ENCODE measurements around the gene ALDH7A1.

The ALDH7A1 gene

DNA sequence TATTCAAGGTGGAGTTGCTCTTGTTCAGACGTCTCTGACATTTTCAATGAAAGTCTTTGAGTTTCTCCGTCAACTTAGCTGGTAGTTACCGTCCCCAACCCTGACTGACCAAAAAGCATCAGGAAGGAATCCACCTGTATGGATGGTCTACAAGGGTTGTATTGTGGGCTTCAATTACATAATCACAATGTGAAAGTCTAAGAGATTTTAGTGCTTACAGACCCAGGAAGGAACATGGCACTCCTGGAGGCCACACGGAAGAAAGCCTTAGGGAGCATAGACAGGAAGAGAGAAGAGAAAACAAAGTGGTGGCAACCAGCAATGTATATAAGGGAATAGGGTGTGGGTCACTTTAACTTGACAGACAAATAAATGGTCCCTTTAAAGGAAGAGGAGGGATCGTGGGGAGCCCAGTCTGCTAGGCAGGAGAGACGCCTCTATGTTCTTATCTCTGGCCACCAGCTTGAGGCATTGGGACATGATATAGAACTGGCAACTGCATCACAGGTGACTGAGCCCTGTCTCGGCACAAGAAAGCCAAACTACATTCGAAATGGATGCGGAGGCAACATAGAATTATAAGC lies 80.4 kb downstream of the ALDH7A1 start:
- no peak overlapping the region for H3K4me3 ChIP-seq (ENCODE audit: low read length)
- H3K9me3 ChIP-seq (ENCODE audit: control insufficient read depth, low read depth, low read length): no peaks in the 10 kb centered on the region
- no peaks in the 10 kb centered on the region for H3K27me3 ChIP-seq (ENCODE audit: control insufficient read depth, insufficient read depth, low read length)

DNA sequence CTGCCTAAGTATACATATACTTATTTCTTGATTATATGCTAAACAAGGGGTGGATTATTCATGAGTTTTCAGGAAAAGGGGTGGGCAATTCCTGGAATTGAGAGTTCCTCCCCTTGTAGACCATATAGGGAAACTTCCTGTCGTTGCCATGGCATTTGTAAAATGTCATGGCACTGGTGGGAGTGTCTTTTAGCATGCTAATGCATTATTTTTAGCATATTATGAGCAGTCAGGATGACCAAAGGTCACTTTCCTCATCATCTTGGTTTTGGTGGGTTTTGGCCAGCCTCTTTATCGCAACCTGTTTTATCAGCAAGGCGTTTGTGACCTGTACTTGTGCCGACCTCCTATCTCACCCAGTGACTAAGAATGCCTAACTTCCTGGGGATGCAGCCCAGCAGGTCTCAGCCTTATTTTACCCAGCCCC lies 80.9 kb downstream of the ALDH7A1 start:
- no peaks in the 10 kb centered on the region for H3K36me3 ChIP-seq (ENCODE audit: control insufficient read depth, low read depth, low read length)
- H3K9me3 ChIP-seq (ENCODE audit: control insufficient read depth, low read depth, low read length): no peaks in the 10 kb centered on the region
- no peak overlapping the region for H3K27ac ChIP-seq (ENCODE audit: low read length)
- no peak overlapping the region for H3K9ac ChIP-seq (ENCODE audit: low read length)
- no peak overlapping the region for H3K4me3 ChIP-seq (ENCODE audit: low read length)
- no peaks in the 10 kb centered on the region for H3K27me3 ChIP-seq (ENCODE audit: control insufficient read depth, insufficient read depth, low read length)
- no peaks in the 10 kb centered on the region for H3K4me1 ChIP-seq (ENCODE audit: control insufficient read depth, low read depth, low read length)

More for the DNA sequence above, 80.4 kb downstream of the ALDH7A1 start:
- H3K36me3 ChIP-seq (ENCODE audit: control insufficient read depth, low read depth, low read length): no peaks in the 10 kb centered on the region
- H3K9ac ChIP-seq (ENCODE audit: low read length): no peak overlapping the region
- no peak overlapping the region for H3K27ac ChIP-seq (ENCODE audit: low read length)
- H3K4me1 ChIP-seq (ENCODE audit: control insufficient read depth, low read depth, low read length): no peaks in the 10 kb centered on the region

DNA sequence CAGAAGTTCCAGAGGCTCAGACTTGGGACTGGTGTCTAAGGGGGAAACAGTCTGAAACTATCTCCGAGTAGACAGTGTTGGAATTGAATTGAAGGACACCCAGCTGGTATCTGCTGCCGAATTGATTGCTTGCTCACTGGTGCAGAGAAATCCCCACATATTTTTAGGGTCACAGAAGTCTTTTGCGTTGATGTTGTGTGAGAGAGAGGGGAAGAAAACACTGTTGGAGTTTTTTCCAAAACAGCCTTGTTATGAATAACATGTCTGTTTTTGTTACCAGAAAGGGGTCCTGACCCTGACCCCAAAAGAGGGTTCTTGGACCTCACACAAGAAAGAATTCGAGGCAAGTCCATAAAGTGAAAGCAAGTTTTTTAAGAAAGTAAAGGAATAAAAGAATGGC lies 81.3 kb downstream of the ALDH7A1 start:
- Histone ChIP-seq H3K36me3 (ENCODE audit: control insufficient read depth, low read depth, low read length) (no peaks in the 10 kb centered on the region), H3K4me3 (ENCODE audit: low read length) (no peak overlapping the region), H3K9ac (ENCODE audit: low read length) (no peak overlapping the region), H3K9me3 (ENCODE audit: control insufficient read depth, low read depth, low read length) (no peaks in the 10 kb centered on the region), H3K27me3 (ENCODE audit: control insufficient read depth, insufficient read depth, low read length) (no peaks in the 10 kb centered on the region), H3K4me1 (ENCODE audit: control insufficient read depth, low read depth, low read length) (no peaks in the 10 kb centered on the region), H3K27ac (ENCODE audit: low read length) (no peak overlapping the region)

DNA sequence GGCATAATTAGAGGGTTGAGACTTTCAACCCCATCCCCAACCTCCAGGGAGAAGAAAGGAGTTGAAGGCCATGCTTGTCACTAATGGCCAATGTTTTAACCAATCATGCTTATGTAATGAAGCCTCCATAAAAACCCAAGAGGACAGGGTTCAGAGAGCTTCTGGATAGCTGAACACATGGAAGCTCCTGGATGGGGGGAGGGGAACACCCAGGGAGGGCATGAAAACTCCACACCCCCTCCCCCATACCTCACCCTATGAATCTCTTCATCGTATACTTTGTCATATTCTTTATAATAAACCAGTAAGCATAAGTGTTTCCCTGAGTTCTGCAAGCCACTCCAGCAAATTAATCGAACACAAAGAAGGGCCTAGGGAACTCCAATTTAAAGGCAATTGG lies 81.7 kb downstream of the ALDH7A1 start:
- H3K36me3 ChIP-seq (ENCODE audit: control insufficient read depth, low read depth, low read length): no peaks in the 10 kb centered on the region
- no peaks in the 10 kb centered on the region for H3K4me1 ChIP-seq (ENCODE audit: control insufficient read depth, low read depth, low read length)
- H3K4me3 ChIP-seq (ENCODE audit: low read length): no peak overlapping the region
- no peaks in the 10 kb centered on the region for H3K27me3 ChIP-seq (ENCODE audit: control insufficient read depth, insufficient read depth, low read length)
- no peak overlapping the region for H3K9ac ChIP-seq (ENCODE audit: low read length)
- H3K9me3 ChIP-seq (ENCODE audit: control insufficient read depth, low read depth, low read length): no peaks in the 10 kb centered on the region
- H3K27ac ChIP-seq (ENCODE audit: low read length): no peak overlapping the region

DNA sequence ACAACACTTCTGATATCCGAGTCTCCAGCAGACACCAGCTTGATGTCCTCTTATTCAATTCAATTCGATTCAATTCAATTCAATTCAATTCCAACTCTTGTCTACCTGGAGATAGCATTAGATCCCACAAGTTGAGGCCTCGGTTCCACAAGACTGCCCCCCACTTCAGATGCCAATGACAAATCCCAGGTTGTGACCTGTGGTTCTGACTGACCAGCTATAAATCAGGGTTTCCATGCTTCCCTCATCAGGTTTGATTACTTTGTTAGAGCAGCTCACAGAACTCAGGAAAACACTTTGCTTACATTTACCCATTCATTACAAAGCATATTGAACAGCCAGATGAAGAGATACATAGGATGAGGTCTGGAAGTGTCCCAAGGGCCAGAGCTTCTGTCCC lies 82.6 kb downstream of the ALDH7A1 start:
- H3K36me3 ChIP-seq (ENCODE audit: control insufficient read depth, low read depth, low read length): no peaks in the 10 kb centered on the region
- no peak overlapping the region for H3K4me3 ChIP-seq (ENCODE audit: low read length)
- no peaks in the 10 kb centered on the region for H3K4me1 ChIP-seq (ENCODE audit: control insufficient read depth, low read depth, low read length)
- H3K9ac ChIP-seq (ENCODE audit: low read length): no peak overlapping the region
- no peaks in the 10 kb centered on the region for H3K27me3 ChIP-seq (ENCODE audit: control insufficient read depth, insufficient read depth, low read length)
- no peaks in the 10 kb centered on the region for H3K9me3 ChIP-seq (ENCODE audit: control insufficient read depth, low read depth, low read length)
- H3K27ac ChIP-seq (ENCODE audit: low read length): no peak overlapping the region

DNA sequence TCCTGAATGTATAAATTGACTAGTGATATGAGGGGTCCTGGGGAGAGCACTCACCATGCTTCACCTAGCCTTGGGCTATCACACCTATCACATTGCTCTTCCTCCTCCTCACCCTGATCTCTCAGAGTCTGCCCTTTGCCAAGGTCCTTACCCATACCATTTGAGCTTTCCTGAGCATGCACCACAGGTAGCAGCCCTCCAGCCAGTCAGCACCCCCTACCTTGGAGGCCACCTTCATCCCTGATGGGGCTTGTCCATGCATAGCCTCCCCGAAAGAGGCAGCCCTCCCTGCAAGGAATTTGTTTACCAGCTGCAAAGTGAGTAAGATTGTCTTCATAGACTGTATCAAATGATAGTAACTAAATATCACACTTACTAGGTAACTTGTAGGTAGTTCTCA lies 83.1 kb downstream of the ALDH7A1 start:
- Histone ChIP-seq H3K27ac (ENCODE audit: low read length) (no peak overlapping the region), H3K4me1 (ENCODE audit: control insufficient read depth, low read depth, low read length) (no peaks in the 10 kb centered on the region), H3K27me3 (ENCODE audit: control insufficient read depth, insufficient read depth, low read length) (no peaks in the 10 kb centered on the region), H3K4me3 (ENCODE audit: low read length) (no peak overlapping the region), H3K9me3 (ENCODE audit: control insufficient read depth, low read depth, low read length) (no peaks in the 10 kb centered on the region), H3K36me3 (ENCODE audit: control insufficient read depth, low read depth, low read length) (no peaks in the 10 kb centered on the region), H3K9ac (ENCODE audit: low read length) (no peak overlapping the region)

DNA sequence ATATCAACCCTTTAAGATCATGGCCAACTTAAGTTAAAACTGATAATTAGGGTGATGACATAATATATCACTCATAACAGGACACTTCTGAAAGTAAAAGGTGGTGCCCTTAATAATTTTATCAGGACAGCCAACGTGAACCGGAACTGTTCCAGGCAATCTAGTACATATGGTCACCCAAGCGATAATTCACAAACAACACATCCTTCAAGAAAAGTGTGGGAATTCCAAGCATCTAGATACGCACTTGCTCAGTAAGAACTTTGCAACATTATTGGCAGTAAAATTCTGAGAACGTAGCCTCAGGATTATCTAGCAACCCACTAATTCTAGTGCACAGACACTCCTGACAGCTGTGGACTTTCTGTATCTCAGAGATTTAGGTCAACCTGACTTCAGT lies 85.7 kb downstream of the ALDH7A1 start:
- H3K36me3 ChIP-seq (ENCODE audit: control insufficient read depth, low read depth, low read length): no peaks in the 10 kb centered on the region
- no peaks in the 10 kb centered on the region for H3K9me3 ChIP-seq (ENCODE audit: control insufficient read depth, low read depth, low read length)
- no peak overlapping the region for H3K27ac ChIP-seq (ENCODE audit: low read length)
- H3K9ac ChIP-seq (ENCODE audit: low read length): no peak overlapping the region
- no peak overlapping the region for H3K4me3 ChIP-seq (ENCODE audit: low read length)
- H3K27me3 ChIP-seq (ENCODE audit: control insufficient read depth, insufficient read depth, low read length): no peaks in the 10 kb centered on the region
- H3K4me1 ChIP-seq (ENCODE audit: control insufficient read depth, low read depth, low read length): no peaks in the 10 kb centered on the region

DNA sequence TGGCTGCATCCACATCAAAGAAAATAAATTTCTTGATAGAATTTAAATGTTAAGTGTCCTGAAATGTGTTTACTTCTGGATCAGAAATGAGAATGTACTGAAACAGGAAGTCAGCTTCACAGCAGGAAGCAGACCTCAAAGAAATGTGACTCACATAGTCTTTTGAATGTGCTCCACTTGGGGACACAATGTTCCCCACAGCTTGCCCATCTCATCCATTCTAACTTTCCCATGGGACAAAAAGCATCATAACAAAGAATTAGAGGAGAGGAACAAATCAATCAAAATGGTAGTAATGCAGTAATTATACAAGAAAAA lies 86.1 kb downstream of the ALDH7A1 start:
- Histone ChIP-seq H3K4me3 (ENCODE audit: low read length) (no peak overlapping the region), H3K4me1 (ENCODE audit: control insufficient read depth, low read depth, low read length) (no peaks in the 10 kb centered on the region), H3K36me3 (ENCODE audit: control insufficient read depth, low read depth, low read length) (no peaks in the 10 kb centered on the region), H3K9ac (ENCODE audit: low read length) (no peak overlapping the region), H3K9me3 (ENCODE audit: control insufficient read depth, low read depth, low read length) (no peaks in the 10 kb centered on the region), H3K27me3 (ENCODE audit: control insufficient read depth, insufficient read depth, low read length) (no peaks in the 10 kb centered on the region), H3K27ac (ENCODE audit: low read length) (no peak overlapping the region)

DNA sequence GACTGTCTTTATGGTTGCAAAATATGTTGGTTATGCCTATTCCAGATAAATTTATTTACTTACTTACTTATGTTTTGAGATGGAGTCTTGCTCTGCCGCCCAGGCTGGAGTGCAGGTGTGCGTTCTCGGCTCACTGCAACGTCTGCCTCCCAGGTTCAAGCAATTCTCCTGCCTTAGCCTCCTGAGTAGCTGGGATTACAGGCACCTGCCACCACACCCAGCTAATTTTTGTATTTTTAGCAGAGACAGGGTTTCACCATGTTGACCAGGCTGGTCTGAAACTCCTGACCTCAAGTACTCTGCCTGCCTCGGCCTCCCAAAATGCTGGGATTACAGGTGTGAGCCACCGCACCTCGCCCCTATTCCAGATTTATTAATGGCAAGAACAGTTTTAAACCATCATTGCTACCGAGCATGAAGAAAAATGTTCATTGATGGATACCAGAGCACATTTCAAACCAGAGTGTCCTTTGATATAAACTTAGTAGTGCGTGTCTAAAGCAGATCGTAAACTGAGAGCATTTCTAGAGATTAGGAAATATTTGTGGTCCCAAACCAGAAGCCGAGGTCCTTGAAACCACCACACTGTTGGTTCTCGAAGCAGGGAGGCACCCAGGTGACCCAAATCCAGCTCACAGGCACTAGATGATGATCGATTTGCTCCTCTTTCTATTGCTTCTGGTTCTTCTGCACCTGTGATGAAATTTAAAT lies 86.6 kb downstream of the ALDH7A1 start:
- no peak overlapping the region for H3K4me3 ChIP-seq (ENCODE audit: low read length)
- H3K9me3 ChIP-seq (ENCODE audit: control insufficient read depth, low read depth, low read length): no peaks in the 10 kb centered on the region
- no peaks in the 10 kb centered on the region for H3K4me1 ChIP-seq (ENCODE audit: control insufficient read depth, low read depth, low read length)
- H3K27me3 ChIP-seq (ENCODE audit: control insufficient read depth, insufficient read depth, low read length): no peaks in the 10 kb centered on the region
- no peak overlapping the region for H3K27ac ChIP-seq (ENCODE audit: low read length)
- H3K9ac ChIP-seq (ENCODE audit: low read length): no peak overlapping the region
- H3K36me3 ChIP-seq (ENCODE audit: control insufficient read depth, low read depth, low read length): no peaks in the 10 kb centered on the region

DNA sequence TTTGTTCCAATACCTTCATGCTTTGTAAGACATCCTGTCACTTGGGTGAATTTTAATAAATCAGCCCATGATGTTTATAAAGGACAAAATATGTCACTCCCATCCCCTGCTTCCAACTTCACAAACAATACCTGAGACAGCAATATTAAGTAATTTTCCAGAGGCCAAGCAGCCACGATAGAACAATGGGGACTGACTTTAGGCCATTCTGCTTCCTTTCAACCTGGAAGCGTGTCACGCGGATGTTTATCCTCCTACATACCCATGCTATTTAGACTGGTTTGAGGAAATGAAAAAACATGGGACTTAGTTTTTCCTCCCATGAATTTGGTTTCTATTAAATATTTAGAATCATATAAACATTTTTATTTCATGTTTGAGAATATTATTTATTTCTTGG lies 88.9 kb downstream of the ALDH7A1 start:
- no peak overlapping the region for H3K4me3 ChIP-seq (ENCODE audit: low read length)
- no peak overlapping the region for H3K9ac ChIP-seq (ENCODE audit: low read length)
- no peak overlapping the region for H3K27ac ChIP-seq (ENCODE audit: low read length)
- H3K9me3 ChIP-seq (ENCODE audit: control insufficient read depth, low read depth, low read length): no peaks in the 10 kb centered on the region
- no peaks in the 10 kb centered on the region for H3K36me3 ChIP-seq (ENCODE audit: control insufficient read depth, low read depth, low read length)
- H3K27me3 ChIP-seq (ENCODE audit: control insufficient read depth, insufficient read depth, low read length): no peaks in the 10 kb centered on the region
- H3K4me1 ChIP-seq (ENCODE audit: control insufficient read depth, low read depth, low read length): no peaks in the 10 kb centered on the region

DNA sequence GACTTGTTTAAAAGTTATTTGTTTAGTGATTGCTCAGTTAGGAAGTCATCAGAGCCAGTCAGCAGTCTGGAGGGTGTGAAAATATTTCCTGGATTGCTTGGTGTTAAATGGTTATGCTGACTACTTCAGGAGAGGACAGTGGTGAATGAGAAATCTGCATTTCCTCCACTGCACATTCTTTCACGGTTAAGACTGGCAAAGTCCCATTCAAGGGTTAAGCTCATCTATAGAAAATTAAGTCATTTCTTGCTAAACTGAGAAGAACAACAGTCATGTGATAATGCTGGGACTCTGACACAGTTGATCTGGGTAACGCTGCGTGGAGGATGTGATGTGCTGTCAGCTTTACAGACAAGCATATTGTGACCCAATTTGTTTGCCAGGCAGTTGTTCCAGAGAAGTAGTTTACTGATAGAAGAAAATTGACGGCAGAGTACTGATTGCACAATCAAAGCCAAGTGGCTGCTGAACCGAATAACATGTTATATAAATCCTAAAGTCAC lies 91.4 kb downstream of the ALDH7A1 start:
- Histone ChIP-seq H3K27ac (ENCODE audit: low read length) (no peak overlapping the region), H3K27me3 (ENCODE audit: control insufficient read depth, insufficient read depth, low read length) (no peaks in the 10 kb centered on the region), H3K9me3 (ENCODE audit: control insufficient read depth, low read depth, low read length) (no peaks in the 10 kb centered on the region), H3K9ac (ENCODE audit: low read length) (no peak overlapping the region), H3K4me1 (ENCODE audit: control insufficient read depth, low read depth, low read length) (no peaks in the 10 kb centered on the region), H3K4me3 (ENCODE audit: low read length) (no peak overlapping the region), H3K36me3 (ENCODE audit: control insufficient read depth, low read depth, low read length) (no peaks in the 10 kb centered on the region)

DNA sequence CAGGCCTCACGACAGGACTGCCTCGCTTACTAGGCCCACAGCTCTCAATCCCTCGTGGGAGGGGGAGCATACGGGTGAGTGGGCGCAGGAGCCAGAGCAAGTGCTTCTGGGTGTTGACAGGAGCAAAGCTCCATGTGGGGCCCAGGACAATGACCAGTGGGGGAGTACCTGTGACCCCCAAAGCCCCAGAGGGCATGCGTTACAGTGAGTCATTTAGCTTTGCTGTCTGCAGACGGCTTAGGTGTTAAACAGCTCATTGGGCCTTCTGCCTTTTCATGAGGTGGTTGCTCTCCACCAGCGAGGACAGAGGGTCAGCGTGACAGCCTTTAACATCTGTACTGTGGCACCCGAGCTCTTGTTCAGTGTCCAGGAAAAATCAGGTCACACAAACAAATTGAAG lies 93.6 kb downstream of the ALDH7A1 start:
- H3K9me3 ChIP-seq (ENCODE audit: control insufficient read depth, low read depth, low read length): no peaks in the 10 kb centered on the region

More for the DNA sequence above, 93.6 kb downstream of the ALDH7A1 start:
- Histone ChIP-seq H3K27ac (ENCODE audit: low read length) (no peak overlapping the region), H3K27me3 (ENCODE audit: control insufficient read depth, insufficient read depth, low read length) (no peaks in the 10 kb centered on the region), H3K4me1 (ENCODE audit: control insufficient read depth, low read depth, low read length) (no peaks in the 10 kb centered on the region), H3K36me3 (ENCODE audit: control insufficient read depth, low read depth, low read length) (no peaks in the 10 kb centered on the region), H3K9ac (ENCODE audit: low read length) (no peak overlapping the region), H3K4me3 (ENCODE audit: low read length) (no peak overlapping the region)
